ENCODE data around the gene PLAU. TPM values are rescaled to one million over a fixed set of nuclear protein-coding genes. Genes with fewer than 3 reads are reported as not detected.

PLAU gene
- total and polyA plus RNA-seq, 2 of the 13 experiments (the other 11 are each of a cell fraction or from before 2014, with no cell fraction given) = 0.45 to 11.2 TPM

DNA sequence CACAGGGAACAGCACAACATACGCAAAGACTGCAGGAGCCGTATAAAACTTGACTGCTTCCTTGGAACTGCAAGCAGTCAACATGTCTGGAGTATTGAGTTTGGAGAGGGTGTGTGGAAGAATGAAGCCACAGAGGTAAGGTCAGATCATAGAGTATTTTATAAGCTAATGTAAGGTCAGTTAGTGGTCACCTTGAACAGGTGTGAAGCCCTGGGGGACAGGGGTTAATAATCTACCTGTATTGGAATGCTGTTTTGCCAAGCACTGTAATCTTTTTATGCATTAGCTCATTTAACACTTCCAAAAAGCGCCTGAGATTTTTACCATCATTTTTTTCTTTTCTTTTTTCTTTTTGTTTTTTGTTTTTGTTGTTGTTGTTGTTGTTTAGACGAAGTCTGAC is 23.1 kb downstream of the PLAU start:
- no peaks in the 10 kb centered on the region for H4K20me1 ChIP-seq (ENCODE audit: insufficient read depth, low read length)
- ChIA-PET POLR2A (no interaction called here), CTCF (ENCODE audit: low intra/inter-chr PET ratio, low total read pairs) (no interaction called here)
- no peak overlapping the region for H3K27ac ChIP-seq (ENCODE audit: extremely low read length, insufficient read depth, low read length)
- H3K4me3 ChIP-seq (replicated peaks in 1 of 3; ENCODE audit: insufficient read depth in 1 of 3, low read depth in 2 of 3, low read length in 3 of 3) = no peak overlapping the region
- intact Hi-C loops (cut with micrococcal nuclease; ENCODE audit: unreplicated experiment) = no loop called here
- 50% methylated on average over 4 of the region's 4 CpGs for WGBS (ENCODE audit: low lambda C conversion rate)
- ATAC-seq (no peak), DNase-seq (ENCODE audit: low spot score) (no peak), FAIRE-seq (no peak)
- TF ChIP-seq ESRRA (CRISPR knock-in tag; IDR thresholded peaks at IDR 0.05; ENCODE audit: low read depth) (no peak), EHMT2 (IDR thresholded peaks at IDR 0.05; ENCODE audit: borderline replicate concordance, low read depth, low read length) (no peak), ZSCAN30 (CRISPR knock-in tag; IDR thresholded peaks at IDR 0.05) (no peak), XBP1 (CRISPR knock-in tag; IDR thresholded peaks at IDR 0.05) (no peak), SMAD3 (CRISPR knock-in tag; IDR thresholded peaks at IDR 0.05) (no peak), ZNF547 (CRISPR knock-in tag; IDR thresholded peaks at IDR 0.05) (no peak), DMAP1 (CRISPR knock-in tag; IDR thresholded peaks at IDR 0.05) (no peak), FOXO1 (CRISPR knock-in tag; IDR thresholded peaks at IDR 0.05) (no peak), SAP130 (CRISPR knock-in tag; IDR thresholded peaks at IDR 0.05; ENCODE audit: low read depth) (no peak), ZSCAN25 (CRISPR knock-in tag; IDR thresholded peaks at IDR 0.05) (no peak), HNF4A (CRISPR knock-in tag; IDR thresholded peaks at IDR 0.05) (no peak)
- TF ChIP-seq, protein P1, sequence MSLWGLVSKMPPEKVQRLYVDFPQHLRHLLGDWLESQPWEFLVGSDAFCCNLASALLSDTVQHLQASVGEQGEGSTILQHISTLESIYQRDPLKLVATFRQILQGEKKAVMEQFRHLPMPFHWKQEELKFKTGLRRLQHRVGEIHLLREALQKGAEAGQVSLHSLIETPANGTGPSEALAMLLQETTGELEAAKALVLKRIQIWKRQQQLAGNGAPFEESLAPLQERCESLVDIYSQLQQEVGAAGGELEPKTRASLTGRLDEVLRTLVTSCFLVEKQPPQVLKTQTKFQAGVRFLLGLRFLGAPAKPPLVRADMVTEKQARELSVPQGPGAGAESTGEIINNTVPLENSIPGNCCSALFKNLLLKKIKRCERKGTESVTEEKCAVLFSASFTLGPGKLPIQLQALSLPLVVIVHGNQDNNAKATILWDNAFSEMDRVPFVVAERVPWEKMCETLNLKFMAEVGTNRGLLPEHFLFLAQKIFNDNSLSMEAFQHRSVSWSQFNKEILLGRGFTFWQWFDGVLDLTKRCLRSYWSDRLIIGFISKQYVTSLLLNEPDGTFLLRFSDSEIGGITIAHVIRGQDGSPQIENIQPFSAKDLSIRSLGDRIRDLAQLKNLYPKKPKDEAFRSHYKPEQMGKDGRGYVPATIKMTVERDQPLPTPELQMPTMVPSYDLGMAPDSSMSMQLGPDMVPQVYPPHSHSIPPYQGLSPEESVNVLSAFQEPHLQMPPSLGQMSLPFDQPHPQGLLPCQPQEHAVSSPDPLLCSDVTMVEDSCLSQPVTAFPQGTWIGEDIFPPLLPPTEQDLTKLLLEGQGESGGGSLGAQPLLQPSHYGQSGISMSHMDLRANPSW (CRISPR knock-in tag; IDR thresholded peaks at IDR 0.05; ENCODE audit: borderline replicate concordance) = no peak
- TF ChIP-seq, protein P2, sequence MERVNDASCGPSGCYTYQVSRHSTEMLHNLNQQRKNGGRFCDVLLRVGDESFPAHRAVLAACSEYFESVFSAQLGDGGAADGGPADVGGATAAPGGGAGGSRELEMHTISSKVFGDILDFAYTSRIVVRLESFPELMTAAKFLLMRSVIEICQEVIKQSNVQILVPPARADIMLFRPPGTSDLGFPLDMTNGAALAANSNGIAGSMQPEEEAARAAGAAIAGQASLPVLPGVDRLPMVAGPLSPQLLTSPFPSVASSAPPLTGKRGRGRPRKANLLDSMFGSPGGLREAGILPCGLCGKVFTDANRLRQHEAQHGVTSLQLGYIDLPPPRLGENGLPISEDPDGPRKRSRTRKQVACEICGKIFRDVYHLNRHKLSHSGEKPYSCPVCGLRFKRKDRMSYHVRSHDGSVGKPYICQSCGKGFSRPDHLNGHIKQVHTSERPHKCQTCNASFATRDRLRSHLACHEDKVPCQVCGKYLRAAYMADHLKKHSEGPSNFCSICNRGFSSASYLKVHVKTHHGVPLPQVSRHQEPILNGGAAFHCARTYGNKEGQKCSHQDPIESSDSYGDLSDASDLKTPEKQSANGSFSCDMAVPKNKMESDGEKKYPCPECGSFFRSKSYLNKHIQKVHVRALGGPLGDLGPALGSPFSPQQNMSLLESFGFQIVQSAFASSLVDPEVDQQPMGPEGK (CRISPR knock-in tag; IDR thresholded peaks at IDR 0.05) = no peak
- TF ChIP-seq, protein P3, sequence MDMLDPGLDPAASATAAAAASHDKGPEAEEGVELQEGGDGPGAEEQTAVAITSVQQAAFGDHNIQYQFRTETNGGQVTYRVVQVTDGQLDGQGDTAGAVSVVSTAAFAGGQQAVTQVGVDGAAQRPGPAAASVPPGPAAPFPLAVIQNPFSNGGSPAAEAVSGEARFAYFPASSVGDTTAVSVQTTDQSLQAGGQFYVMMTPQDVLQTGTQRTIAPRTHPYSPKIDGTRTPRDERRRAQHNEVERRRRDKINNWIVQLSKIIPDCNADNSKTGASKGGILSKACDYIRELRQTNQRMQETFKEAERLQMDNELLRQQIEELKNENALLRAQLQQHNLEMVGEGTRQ (IDR thresholded peaks at IDR 0.05; ENCODE audit: low read depth, low read length) = no peak
- TF ChIP-seq, protein P3 (CRISPR knock-in tag; IDR thresholded peaks at IDR 0.05; ENCODE audit: borderline replicate concordance) = no peak
- H2AFZ ChIP-seq (ENCODE audit: low read length) = no peak overlapping the region
- H3K79me2 ChIP-seq (ENCODE audit: insufficient read depth, low read length) = no peaks in the 10 kb centered on the region
- H3K9me3 ChIP-seq (ENCODE audit: low read length) = no peaks in the 10 kb centered on the region
- in situ Hi-C loops (cut with HindIII; ENCODE audit: extremely low pct_ligation_motif_present, low pct_unique_long_range_greater_than_20kb) = no loop called here
- H3K9ac ChIP-seq (ENCODE audit: insufficient read depth, low read depth, low read length) = no peak overlapping the region
- H3K4me2 ChIP-seq (ENCODE audit: low read depth, low read length) = no peak overlapping the region
- H3K27me3 ChIP-seq (ENCODE audit: control insufficient read depth in 1 of 2, insufficient read depth in 2 of 2, low read length in 2 of 2) = peaks cover 3 to 13% of the 10 kb centered on the region in 2 experiments; a peak in 3 of 5 replicates
- no TSS peak for BruUV-seq (replicated peaks)
- H3K36me3 ChIP-seq (replicated peaks in 1 of 2; ENCODE audit: control insufficient read depth in 1 of 2, insufficient read depth in 2 of 2, low read length in 2 of 2) = no peaks in the 10 kb centered on the region
- H3K4me1 ChIP-seq (ENCODE audit: insufficient read depth, low read length) = peaks cover 21% of the 10 kb centered on the region
